ENCODE results near the gene USP6NL.

Gene USP6NL

DNA sequence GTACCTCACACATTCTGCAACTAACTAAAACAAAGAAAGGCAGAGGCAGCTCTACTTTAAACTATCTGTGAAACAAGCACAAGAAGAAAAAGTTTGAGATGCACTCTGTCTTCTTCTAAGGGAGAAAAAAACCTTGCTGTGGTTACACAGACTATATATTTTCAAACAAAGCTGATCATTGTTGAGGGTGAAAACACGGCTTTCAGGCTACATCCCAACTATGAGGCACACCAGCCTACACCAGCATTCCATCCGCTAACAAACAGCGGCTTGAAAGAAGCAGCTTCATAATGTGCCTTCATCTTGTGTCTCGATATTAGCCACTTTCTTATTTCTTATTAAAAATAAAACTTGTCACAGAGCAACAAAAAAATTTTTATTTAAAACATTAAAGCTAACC lies 79.1 kb downstream of the USP6NL start:
- H4K5ac ChIP-seq (ENCODE audit: low read length), result no peak overlapping the region
- H3K27ac ChIP-seq (ENCODE audit: low read depth, low read length), result no peak overlapping the region

DNA sequence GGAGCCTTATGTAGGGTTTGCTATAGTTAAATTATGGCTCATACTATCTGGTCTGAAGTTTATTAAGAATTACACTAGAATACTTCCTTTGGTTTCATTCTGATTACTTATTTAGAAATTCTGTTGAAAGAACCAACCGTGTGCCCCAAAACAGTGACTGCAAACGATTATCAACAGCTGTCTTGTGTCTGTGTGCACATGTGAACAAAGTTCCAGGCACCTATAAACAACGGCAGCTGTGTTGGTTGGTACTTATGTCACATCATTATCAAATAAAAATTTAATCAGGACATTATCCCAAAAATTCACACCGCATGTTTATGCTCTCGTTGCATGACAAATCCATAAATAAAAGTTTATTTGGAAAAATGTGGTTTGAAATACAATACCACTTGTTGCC lies 80.6 kb downstream of the USP6NL start:
- DNase-seq, result no peak
- Histone ChIP-seq H2BK15ac (replicated peaks; ENCODE audit: low read depth) (no peak overlapping the region), H3K27me3 (ENCODE audit: insufficient read depth, low read length, poor library complexity) (no peaks in the 10 kb centered on the region), H3K9ac (ENCODE audit: low read length) (no peak overlapping the region), H2AK5ac (ENCODE audit: low read length) (no peak overlapping the region), H4K5ac (ENCODE audit: low read length) (no peak overlapping the region), H3K79me1 (ENCODE audit: low read length) (peaks cover 10% of the 10 kb centered on the region), H3K27ac (ENCODE audit: low read depth, low read length) (no peak overlapping the region), H3K4me2 (ENCODE audit: low read length) (no peak overlapping the region), H3K4me3 (ENCODE audit: low read length) (no peak overlapping the region), H3K18ac (ENCODE audit: low read length) (no peak overlapping the region), H3K56ac (ENCODE audit: low read length) (no peak overlapping the region), H3K36me3 (ENCODE audit: control insufficient read depth, insufficient read depth, low read length) (no peaks in the 10 kb centered on the region), H4K8ac (ENCODE audit: low read depth, low read length) (no peak overlapping the region), H2BK120ac (ENCODE audit: low read depth, low read length) (no peak overlapping the region), H3K4me1 (ENCODE audit: control insufficient read depth, low read depth, low read length) (peaks cover 6% of the 10 kb centered on the region), H2BK5ac (ENCODE audit: low read length) (no peak overlapping the region), H3K79me2 (ENCODE audit: control insufficient read depth, insufficient read depth, low read length) (no peaks in the 10 kb centered on the region), H3K4ac (ENCODE audit: low read depth, low read length) (no peak overlapping the region), H3K23ac (ENCODE audit: low read length) (no peak overlapping the region)
- no CpG with 5 or more reads among the region's 5 CpGs for WGBS (ENCODE audit: extremely low coverage, insufficient coverage, low lambda C conversion rate)

More for the DNA sequence above, 79.1 kb downstream of the USP6NL start:
- Histone ChIP-seq H3K27me3 (ENCODE audit: insufficient read depth, low read length, poor library complexity) (no peaks in the 10 kb centered on the region), H3K36me3 (ENCODE audit: control insufficient read depth, insufficient read depth, low read length) (no peaks in the 10 kb centered on the region), H3K4me3 (ENCODE audit: low read length) (no peak overlapping the region), H3K79me2 (ENCODE audit: control insufficient read depth, insufficient read depth, low read length) (no peaks in the 10 kb centered on the region), H2BK5ac (ENCODE audit: low read length) (no peak overlapping the region), H4K8ac (ENCODE audit: low read depth, low read length) (no peak overlapping the region), H3K56ac (ENCODE audit: low read length) (no peak overlapping the region), H2BK15ac (replicated peaks; ENCODE audit: low read depth) (no peak overlapping the region), H2AK5ac (ENCODE audit: low read length) (no peak overlapping the region), H3K4me1 (ENCODE audit: control insufficient read depth, low read depth, low read length) (peaks cover 6% of the 10 kb centered on the region), H3K23ac (ENCODE audit: low read length) (no peak overlapping the region), H2BK120ac (ENCODE audit: low read depth, low read length) (no peak overlapping the region), H3K18ac (ENCODE audit: low read length) (no peak overlapping the region), H3K4me2 (ENCODE audit: low read length) (no peak overlapping the region), H3K4ac (ENCODE audit: low read depth, low read length) (no peak overlapping the region), H3K9ac (ENCODE audit: low read length) (no peak overlapping the region), H3K79me1 (ENCODE audit: low read length) (peaks cover 11% of the 10 kb centered on the region)
- WGBS (ENCODE audit: extremely low coverage, insufficient coverage, low lambda C conversion rate), result no CpG with 5 or more reads among the region's 4 CpGs
- DNase-seq, result no peak

DNA sequence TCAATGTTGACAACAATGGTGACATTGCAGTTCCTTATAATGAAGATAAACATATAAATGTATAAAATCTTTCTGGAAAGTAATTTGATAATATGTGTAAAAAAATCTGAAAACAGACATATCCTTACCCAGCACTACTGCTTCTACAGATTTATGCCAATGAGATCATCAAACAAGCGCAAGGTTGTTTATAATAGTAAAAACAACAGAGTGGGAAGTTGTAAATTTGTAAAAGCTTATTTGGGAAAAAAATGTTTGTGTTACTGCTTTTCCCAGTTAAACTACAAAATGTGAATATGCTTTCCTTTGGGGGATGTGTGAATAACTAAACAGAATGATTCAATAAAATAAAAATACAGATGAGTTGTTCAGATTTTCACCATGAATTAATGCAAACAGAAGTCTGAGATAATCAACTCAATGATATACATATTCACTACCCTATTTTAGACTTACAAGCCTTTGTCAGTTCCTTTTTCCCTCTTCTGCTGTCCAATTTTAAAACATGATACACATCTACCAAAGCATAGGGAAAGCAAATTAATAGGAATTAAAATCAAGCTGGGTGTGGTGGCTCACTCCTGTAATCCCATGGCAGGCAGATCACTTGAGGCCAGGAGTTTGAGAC lies 82.1 kb downstream of the USP6NL start:
- H3K79me2 ChIP-seq (ENCODE audit: control insufficient read depth, insufficient read depth, low read length), result no peaks in the 10 kb centered on the region
- DNase-seq, result no peak
- no CpG with 5 or more reads among the region's 1 CpG for WGBS (ENCODE audit: extremely low coverage, insufficient coverage, low lambda C conversion rate)
- H3K4me1 ChIP-seq (ENCODE audit: control insufficient read depth, low read depth, low read length), result peaks cover 6% of the 10 kb centered on the region
- no peaks in the 10 kb centered on the region for H3K36me3 ChIP-seq (ENCODE audit: control insufficient read depth, insufficient read depth, low read length)
- H3K9ac ChIP-seq (ENCODE audit: low read length), result no peak overlapping the region
- no peak overlapping the region for H3K27ac ChIP-seq (ENCODE audit: low read depth, low read length)
- peaks cover 7% of the 10 kb centered on the region for H3K79me1 ChIP-seq (ENCODE audit: low read length)
- H2BK5ac ChIP-seq (ENCODE audit: low read length), result no peak overlapping the region
- no peak overlapping the region for H4K8ac ChIP-seq (ENCODE audit: low read depth, low read length)
- no peaks in the 10 kb centered on the region for H3K27me3 ChIP-seq (ENCODE audit: insufficient read depth, low read length, poor library complexity)
- H2BK15ac ChIP-seq (replicated peaks; ENCODE audit: low read depth), result no peak overlapping the region
- no peak overlapping the region for H3K4me3 ChIP-seq (ENCODE audit: low read length)
- H3K4me2 ChIP-seq (ENCODE audit: low read length), result no peak overlapping the region
- H4K5ac ChIP-seq (ENCODE audit: low read length), result no peak overlapping the region
- H3K23ac ChIP-seq (ENCODE audit: low read length), result no peak overlapping the region
- no peak overlapping the region for H3K4ac ChIP-seq (ENCODE audit: low read depth, low read length)
- no peak overlapping the region for H2AK5ac ChIP-seq (ENCODE audit: low read length)
- no peak overlapping the region for H3K18ac ChIP-seq (ENCODE audit: low read length)
- H3K56ac ChIP-seq (ENCODE audit: low read length), result no peak overlapping the region
- no peak overlapping the region for H2BK120ac ChIP-seq (ENCODE audit: low read depth, low read length)

DNA sequence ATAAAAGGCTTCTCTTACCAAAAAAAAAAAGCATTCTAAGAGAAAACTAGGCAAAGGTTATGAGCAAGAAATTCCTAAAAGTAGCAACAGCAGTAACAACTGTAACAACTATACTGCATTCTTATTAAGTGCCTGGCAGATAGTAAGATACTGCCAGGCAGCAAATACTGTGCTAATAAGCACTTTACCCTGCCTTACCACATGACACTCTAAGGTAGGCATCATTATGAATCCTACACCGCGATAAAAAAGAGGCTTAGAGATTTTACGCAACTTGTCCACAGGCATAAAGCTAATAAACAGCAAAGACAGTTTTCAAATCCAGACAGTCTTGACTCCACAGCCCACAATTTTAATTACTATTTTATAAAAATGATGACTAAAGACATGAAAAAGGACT lies 83.2 kb downstream of the USP6NL start:
- Histone ChIP-seq H3K4ac (ENCODE audit: low read depth, low read length) (no peak overlapping the region), H3K36me3 (ENCODE audit: control insufficient read depth, insufficient read depth, low read length) (no peaks in the 10 kb centered on the region), H3K4me2 (ENCODE audit: low read length) (no peak overlapping the region), H4K8ac (ENCODE audit: low read depth, low read length) (no peak overlapping the region), H4K5ac (ENCODE audit: low read length) (no peak overlapping the region), H3K4me3 (ENCODE audit: low read length) (no peak overlapping the region), H2AK5ac (ENCODE audit: low read length) (no peak overlapping the region), H3K27me3 (ENCODE audit: insufficient read depth, low read length, poor library complexity) (no peaks in the 10 kb centered on the region), H3K79me2 (ENCODE audit: control insufficient read depth, insufficient read depth, low read length) (no peaks in the 10 kb centered on the region), H3K9ac (ENCODE audit: low read length) (no peak overlapping the region), H3K4me1 (ENCODE audit: control insufficient read depth, low read depth, low read length) (peaks cover 3% of the 10 kb centered on the region), H3K56ac (ENCODE audit: low read length) (no peak overlapping the region), H3K23ac (ENCODE audit: low read length) (no peak overlapping the region), H2BK120ac (ENCODE audit: low read depth, low read length) (no peak overlapping the region), H3K18ac (ENCODE audit: low read length) (no peak overlapping the region), H3K27ac (ENCODE audit: low read depth, low read length) (no peak overlapping the region), H3K79me1 (ENCODE audit: low read length) (peaks cover 7% of the 10 kb centered on the region), H2BK5ac (ENCODE audit: low read length) (no peak overlapping the region), H2BK15ac (replicated peaks; ENCODE audit: low read depth) (no peak overlapping the region)
- DNase-seq, result no peak
- WGBS (ENCODE audit: extremely low coverage, insufficient coverage, low lambda C conversion rate), result no CpG with 5 or more reads among the region's 3 CpGs

DNA sequence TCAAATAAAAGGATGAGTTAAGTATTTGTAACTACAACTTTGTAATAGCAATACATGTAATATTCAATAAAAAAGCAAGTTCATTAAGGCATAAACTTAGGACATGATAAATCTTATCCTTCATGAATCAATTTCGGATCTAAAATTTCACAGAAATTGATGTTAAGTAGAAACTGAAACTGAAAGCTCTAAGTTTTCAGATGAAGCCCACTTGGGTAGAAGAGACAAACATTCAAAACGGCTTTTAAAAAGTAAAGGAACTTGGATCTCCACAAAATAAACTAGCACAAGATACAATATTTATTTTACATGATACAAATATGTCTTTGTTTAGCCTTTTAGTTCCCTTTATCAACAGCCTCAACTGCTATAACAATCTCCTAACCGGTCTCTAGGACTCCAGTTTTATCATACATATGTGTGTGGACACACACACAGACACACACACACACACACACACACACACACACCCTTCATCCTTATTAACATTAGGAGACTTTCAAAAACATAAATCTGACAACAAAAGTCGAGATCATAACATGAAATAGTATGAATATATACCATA lies 83.7 kb downstream of the USP6NL start:
- H2AK5ac ChIP-seq (ENCODE audit: low read length), result no peak overlapping the region
- no peaks in the 10 kb centered on the region for H3K27me3 ChIP-seq (ENCODE audit: insufficient read depth, low read length, poor library complexity)
- H3K4me2 ChIP-seq (ENCODE audit: low read length), result no peak overlapping the region
- peaks cover 3% of the 10 kb centered on the region for H3K4me1 ChIP-seq (ENCODE audit: control insufficient read depth, low read depth, low read length)
- no peak overlapping the region for H3K23ac ChIP-seq (ENCODE audit: low read length)
- no peak overlapping the region for H4K8ac ChIP-seq (ENCODE audit: low read depth, low read length)
- H4K5ac ChIP-seq (ENCODE audit: low read length), result no peak overlapping the region
- no CpG with 5 or more reads among the region's 4 CpGs for WGBS (ENCODE audit: extremely low coverage, insufficient coverage, low lambda C conversion rate)
- H3K9ac ChIP-seq (ENCODE audit: low read length), result no peak overlapping the region
- no peak overlapping the region for H3K27ac ChIP-seq (ENCODE audit: low read depth, low read length)
- no peaks in the 10 kb centered on the region for H3K79me2 ChIP-seq (ENCODE audit: control insufficient read depth, insufficient read depth, low read length)
- H3K4me3 ChIP-seq (ENCODE audit: low read length), result no peak overlapping the region
- no peak overlapping the region for H2BK15ac ChIP-seq (replicated peaks; ENCODE audit: low read depth)
- H2BK5ac ChIP-seq (ENCODE audit: low read length), result no peak overlapping the region
- peaks cover 7% of the 10 kb centered on the region for H3K79me1 ChIP-seq (ENCODE audit: low read length)
- no peak for DNase-seq
- H3K18ac ChIP-seq (ENCODE audit: low read length), result no peak overlapping the region
- no peak overlapping the region for H3K4ac ChIP-seq (ENCODE audit: low read depth, low read length)
- no peaks in the 10 kb centered on the region for H3K36me3 ChIP-seq (ENCODE audit: control insufficient read depth, insufficient read depth, low read length)
- H3K56ac ChIP-seq (ENCODE audit: low read length), result no peak overlapping the region
- H2BK120ac ChIP-seq (ENCODE audit: low read depth, low read length), result no peak overlapping the region

DNA sequence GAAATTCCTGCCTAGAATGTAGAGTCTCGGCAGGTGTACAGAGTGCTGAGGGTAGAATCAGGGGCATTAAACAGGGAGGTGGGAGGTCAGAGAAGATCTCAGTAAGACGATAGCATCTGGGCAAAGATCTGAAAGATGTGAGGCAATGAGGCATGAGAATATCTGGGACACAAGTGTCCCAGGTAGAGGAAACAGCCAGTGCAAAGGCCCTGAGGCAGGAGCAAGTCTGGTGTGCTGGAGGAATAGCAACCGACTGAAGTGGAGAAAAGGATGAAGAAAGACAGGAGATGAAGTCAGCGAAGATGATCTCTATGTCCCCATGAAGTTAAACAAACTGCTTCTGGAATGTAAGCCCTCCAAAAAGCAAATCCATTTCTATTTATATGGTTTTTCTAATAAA lies 84.4 kb downstream of the USP6NL start:
- Histone ChIP-seq H3K4me1 (ENCODE audit: control insufficient read depth, low read depth, low read length) (peaks cover 3% of the 10 kb centered on the region), H3K36me3 (ENCODE audit: control insufficient read depth, insufficient read depth, low read length) (no peaks in the 10 kb centered on the region), H3K4me3 (ENCODE audit: low read length) (no peak overlapping the region), H2AK5ac (ENCODE audit: low read length) (no peak overlapping the region), H2BK5ac (ENCODE audit: low read length) (no peak overlapping the region), H3K79me2 (ENCODE audit: control insufficient read depth, insufficient read depth, low read length) (no peaks in the 10 kb centered on the region), H3K27me3 (ENCODE audit: insufficient read depth, low read length, poor library complexity) (no peaks in the 10 kb centered on the region), H3K9ac (ENCODE audit: low read length) (no peak overlapping the region), H4K8ac (ENCODE audit: low read depth, low read length) (no peak overlapping the region), H3K4me2 (ENCODE audit: low read length) (no peak overlapping the region), H3K56ac (ENCODE audit: low read length) (no peak overlapping the region), H2BK120ac (ENCODE audit: low read depth, low read length) (no peak overlapping the region), H3K27ac (ENCODE audit: low read depth, low read length) (no peak overlapping the region), H3K23ac (ENCODE audit: low read length) (no peak overlapping the region), H3K18ac (ENCODE audit: low read length) (no peak overlapping the region), H3K4ac (ENCODE audit: low read depth, low read length) (no peak overlapping the region), H4K5ac (ENCODE audit: low read length) (no peak overlapping the region), H3K79me1 (ENCODE audit: low read length) (peaks cover 7% of the 10 kb centered on the region), H2BK15ac (replicated peaks; ENCODE audit: low read depth) (no peak overlapping the region)
- no CpG with 5 or more reads among the region's 4 CpGs for WGBS (ENCODE audit: extremely low coverage, insufficient coverage, low lambda C conversion rate)
- no peak for DNase-seq
